HG02759 (cell line): Measurements from ENCODE around the gene TOX3.

ENCODE experiments used
- ATAC-seq: cut with Tn5 transposase; IDR thresholded peaks from one replicate; pipeline ENCODE4 v1.9.1; 2021; ENCODE audit warnings: mild to moderate bottlenecking, moderate library complexity; ENCODE audit not compliant: unreplicated experiment

The TOX3 gene

GRCh38 chr16:52405441-52405840 is 141.5 kb downstream of the TOX3 start:
- no peak for ATAC-seq

- ATAC-seq: no peak
Observed at GRCh38 chr16:52404546-52404945, 142.4 kb downstream of the TOX3 start.

GRCh38 chr16:52399116-52399515 is 147.8 kb downstream of the TOX3 start:
- no peak for ATAC-seq

GRCh38 chr16:52398491-52398960 is 148.4 kb downstream of the TOX3 start:
- no peak for ATAC-seq

GRCh38 chr16:52398021-52398420 is 148.9 kb downstream of the TOX3 start:
- no peak for ATAC-seq

GRCh38 chr16:52393448-52393847 is 153.5 kb downstream of the TOX3 start:
- no peak for ATAC-seq

- no peak for ATAC-seq
Observed at GRCh38 chr16:52389045-52389444, 157.9 kb downstream of the TOX3 start.
